HepG2 (cell line): ENCODE measurements around the gene SDK1. TPM values are rescaled to one million over a fixed set of nuclear protein-coding genes. Genes with fewer than 3 reads are reported as not detected.

Experiments
- ATAC-seq: fragments of 200-7000 bp; cut with Tn5 transposase; 3 replicates; pipeline ENCODE4 v1.9.1; 2020; ENCODE audit warnings: mild to moderate bottlenecking, moderate library complexity
- BruUV-seq: library from RNA; stranded (reverse); fragments of 400-500 nt; replicated peaks from 2 replicates; lab custom pipeline; 2021; lab: Mats Ljungman, UMichigan
- CTCF ChIA-PET: fragments of 300-600 bp; formaldehyde crosslinking; extraction: SDS; loops from one replicate; lab custom pipeline; 2021; ENCODE audit warnings: low total read pairs, inconsistent platforms, low intra/inter-chr PET ratio; lab: Yijun Ruan, JAX
- POLR2A ChIA-PET: fragments of 350-600 bp; sonication (Branson Sonifier 250); formaldehyde crosslinking; loops from one replicate; lab custom pipeline; 2020; ENCODE audit warnings: antibody characterized with exemption, inconsistent platforms; lab: Yijun Ruan, JAX
- DNase-seq: peaks from one replicate; pipeline ENCODE4 v3.0.0-alpha.2; 2015; ENCODE audit warnings: low spot score
- FAIRE-seq: peaks from 3 replicates; lab custom pipeline; 2011; peaks lifted over from hg19 to GRCh38; lab: Jason Lieb, UNC
- H2AFZ ChIP-seq: one replicate; pipeline ENCODE4 v1.6.1; 2011; ENCODE audit warnings: low read length, inconsistent platforms
- H3K27ac ChIP-seq: fragments of 300-600 bp; 3 replicates; pipeline ENCODE4 v1.8.0; 2011; ENCODE audit warnings: mixed run types, mild to moderate bottlenecking, mixed read lengths, low read length, inconsistent platforms; ENCODE audit not compliant: insufficient read depth; ENCODE audit errors: extremely low read length
- H3K27me3 ChIP-seq, 2 experiments: fragments of 200-600 bp in 1 of 2; 2 replicates in 1 of 2; 3 replicates in 1 of 2; pipeline versions ENCODE4 v1.6.0 to v1.8.0; 2011; ENCODE audit warnings: low read length in 2 of 2, mild to moderate bottlenecking in 2 of 2, moderate library complexity in 2 of 2, inconsistent platforms in 1 of 2; ENCODE audit not compliant: insufficient read depth in 2 of 2, control insufficient read depth in 1 of 2
- H3K36me3 ChIP-seq, 2 experiments: fragments of 200-600 bp in 1 of 2; replicated peaks in 1 of 2; 2 replicates in 1 of 2; 3 replicates in 1 of 2; pipeline versions ENCODE4 v1.5.1 to v1.8.0; 2011; ENCODE audit warnings: low read length in 2 of 2, inconsistent platforms in 1 of 2; ENCODE audit not compliant: insufficient read depth in 2 of 2, control insufficient read depth in 1 of 2
- H3K4me1 ChIP-seq: 2 replicates; pipeline ENCODE4 v1.5.1; 2012; ENCODE audit warnings: low read length, inconsistent platforms; ENCODE audit not compliant: insufficient read depth
- H3K4me2 ChIP-seq: 2 replicates; pipeline ENCODE4 v1.6.0; 2011; ENCODE audit warnings: low read depth, low read length, inconsistent platforms
- H3K4me3 ChIP-seq, 3 experiments: fragments of 200-600 bp in 1 of 3; sonication (generic), shearing (Covaris generic) in 1 of 3; replicated peaks in 1 of 3; 2 replicates each; pipeline ENCODE4 v1.5.1; 2011 to 2016; ENCODE audit warnings: low read length in 3 of 3, inconsistent platforms in 2 of 3, low read depth in 2 of 3, mild to moderate bottlenecking in 2 of 3, control low read depth in 1 of 3, mixed read lengths in 1 of 3; ENCODE audit not compliant: insufficient read depth in 1 of 3
- H3K79me2 ChIP-seq: one replicate; pipeline ENCODE4 v1.6.1; 2011; ENCODE audit warnings: low read length, inconsistent platforms; ENCODE audit not compliant: insufficient read depth
- H3K9ac ChIP-seq: 2 replicates; pipeline ENCODE4 v1.6.0; 2011; ENCODE audit warnings: mild to moderate bottlenecking, low read depth, low read length, inconsistent platforms; ENCODE audit not compliant: insufficient read depth
- H3K9me3 ChIP-seq: 2 replicates; pipeline ENCODE4 v1.5.1; 2012; ENCODE audit warnings: mild to moderate bottlenecking, low read length
- H4K20me1 ChIP-seq: 2 replicates; pipeline ENCODE4 v1.6.0; 2011; ENCODE audit warnings: inconsistent platforms, mild to moderate bottlenecking, low read length, moderate library complexity; ENCODE audit not compliant: insufficient read depth
- CBX2 ChIP-seq, 2 experiments: fragments of 200-600 bp in 1 of 2; sonication (generic); formaldehyde crosslinking in 1 of 2; IDR thresholded peaks; 2 replicates each; pipeline versions ENCODE4 v1.7.0 to v1.8.1; 2018 to 2022; ENCODE audit warnings: low read depth in 2 of 2, low read length in 1 of 2, mild to moderate bottlenecking in 1 of 2, missing genetic modification reagents in 1 of 2
- CREM ChIP-seq, 2 experiments: sonication (generic) in 1 of 2; formaldehyde crosslinking in 1 of 2; IDR thresholded peaks; 2 replicates each; pipeline versions ENCODE4 v1.4.0 to v1.6.1; 2016 to 2020; ENCODE audit warnings: antibody characterized with exemption in 1 of 2, mild to moderate bottlenecking in 1 of 2, missing genetic modification reagents in 1 of 2
- HMG20B ChIP-seq: conservative IDR thresholded peaks from 2 replicates; pipeline ENCODE4 v1.6.1; 2016; ENCODE audit warnings: missing genetic modification reagents, missing compliant biosample characterization
- JARID2 ChIP-seq: sonication (generic); formaldehyde crosslinking; IDR thresholded peaks from 2 replicates; pipeline ENCODE4 v1.8.1; 2023; ENCODE audit warnings: missing genetic modification reagents, inconsistent platforms; ENCODE audit not compliant: insufficient replicate concordance
- KIAA2018 ChIP-seq: sonication (generic); formaldehyde crosslinking; IDR thresholded peaks from 2 replicates; pipeline ENCODE4 v1.5.0; 2020; ENCODE audit warnings: mild to moderate bottlenecking, missing genetic modification reagents, borderline replicate concordance
- MAFG ChIP-seq: sonication (generic); formaldehyde crosslinking; IDR thresholded peaks from 2 replicates; pipeline ENCODE4 v1.5.1; 2020; ENCODE audit warnings: mild to moderate bottlenecking, missing genetic modification reagents
- MZF1 ChIP-seq: sonication (generic); formaldehyde crosslinking; IDR thresholded peaks from 2 replicates; pipeline ENCODE4 v1.8.1; 2023; ENCODE audit warnings: mild to moderate bottlenecking, missing genetic modification reagents, borderline replicate concordance
- NFKBIZ ChIP-seq: IDR thresholded peaks from 2 replicates; pipeline ENCODE4 v1.6.1; 2018; ENCODE audit warnings: missing genetic modification reagents, missing compliant biosample characterization
- ZC3H4 ChIP-seq: sonication (generic); formaldehyde crosslinking; IDR thresholded peaks from 2 replicates; pipeline ENCODE4 v1.4.0; 2020; ENCODE audit warnings: missing genetic modification reagents, borderline replicate concordance
- ZMYM3 ChIP-seq: sonication (generic); formaldehyde crosslinking; IDR thresholded peaks from 2 replicates; pipeline ENCODE4 v1.5.1; 2020; ENCODE audit warnings: mild to moderate bottlenecking, missing genetic modification reagents
- ZNF264 ChIP-seq: sonication (generic); formaldehyde crosslinking; IDR thresholded peaks from 2 replicates; pipeline ENCODE4 v1.4.0; 2020; ENCODE audit warnings: missing genetic modification reagents
- ZNF292 ChIP-seq: sonication (generic); formaldehyde crosslinking; IDR thresholded peaks from 2 replicates; pipeline ENCODE4 v1.8.1; 2022; ENCODE audit warnings: mild to moderate bottlenecking, low read depth, missing genetic modification reagents, borderline replicate concordance
- ZNF652 ChIP-seq: IDR thresholded peaks from 2 replicates; pipeline ENCODE4 v1.6.1; 2016; ENCODE audit warnings: low read depth, borderline replicate concordance
- ZNF7 ChIP-seq: IDR thresholded peaks from 2 replicates; pipeline ENCODE4 v1.6.1; 2016; ENCODE audit warnings: missing biosample characterization, missing genetic modification reagents
- ZSCAN22 ChIP-seq: sonication (generic); formaldehyde crosslinking; IDR thresholded peaks from 2 replicates; pipeline ENCODE4 v1.4.0; 2020; ENCODE audit warnings: mild to moderate bottlenecking, missing genetic modification reagents
- WGBS: methylation state at CpG from one replicate; pipeline ENCODE4 v1.1.6; 2017; ENCODE audit warnings: low lambda C conversion rate; 5-methylcytosine and 5-hydroxymethylcytosine counted together
- in situ Hi-C: cut with HindIII; loops from 2 replicates; pipeline ENCODE4 v1.10.0; 2017; ENCODE audit warnings: low pct_unique_long_range_greater_than_20kb; ENCODE audit not compliant: extremely low pct_ligation_motif_present
- intact Hi-C: fragments of 100-400 bp; cut with micrococcal nuclease; formaldehyde crosslinking; loops from one replicate; pipeline ENCODE4 v1.10.0; 2022; ENCODE audit not compliant: unreplicated experiment
- polyA plus RNA-seq, 8 experiments: library from polyadenylated mRNA; depleted of rRNA in 3 of 8; stranded (reverse) in 7 of 8; unstranded in 1 of 8; fragments of >200 nt; fragmentation: Illumina TruSeq in 4 of 8; extraction: Trizol in 4 of 8; gene quantifications; 2 replicates each; pipeline versions ENCODE4 v1.2.1 to v1.2.3, GENCODE V29; 2011 to 2016; ENCODE audit warnings: low read depth in 4 of 8, missing spikeins in 1 of 8, mixed read lengths in 1 of 8; ENCODE audit not compliant: insufficient read depth in 1 of 8
- total RNA-seq, 5 experiments: library from RNA; depleted of rRNA; stranded (reverse); fragments of >200 nt; fragmentation: Illumina TruSeq; extraction: Trizol; gene quantifications; 2 replicates each; pipeline ENCODE4 v1.2.3, GENCODE V29; 2016; ENCODE audit warnings: low read depth in 1 of 5
- TF ChIP-seq, protein P1 (sequence below): sonication (generic); formaldehyde crosslinking; conservative IDR thresholded peaks from 2 replicates; pipeline ENCODE4 v1.4.0; 2020; ENCODE audit warnings: missing genetic modification reagents

Gene SDK1
- total and polyA plus RNA-seq, 2 of the 13 experiments (the other 11 are each of a cell fraction or from before 2014, with no cell fraction given), result 0.35 to 2.4 TPM

- no peaks in the 10 kb centered on the region for H4K20me1 ChIP-seq
- H2AFZ ChIP-seq, result no peak overlapping the region
- 91% methylated on average over 6 of the region's 6 CpGs for WGBS
- no peak for FAIRE-seq
- no peak overlapping the region for H3K4me3 ChIP-seq
- ChIA-PET POLR2A (no interaction called here), CTCF (no interaction called here)
- no peak overlapping the region for H3K9ac ChIP-seq
- no peak for ATAC-seq
- H3K9me3 ChIP-seq, result no peaks in the 10 kb centered on the region
- intact Hi-C loops (no loop called here), in situ Hi-C loops (no loop called here)
- DNase-seq, result no peak
- no peak overlapping the region for H3K27ac ChIP-seq
- H3K4me1 ChIP-seq, result no peaks in the 10 kb centered on the region
- no peak overlapping the region for H3K4me2 ChIP-seq
- H3K79me2 ChIP-seq, result no peaks in the 10 kb centered on the region
- 0 out of 5 replicates have a peak, but pooled peaks cover 0 to 2% of the 10 kb centered on the region in 2 experiments for H3K36me3 ChIP-seq
- no peaks in the 10 kb centered on the region for H3K27me3 ChIP-seq
- no TSS peak for BruUV-seq
- TF ChIP-seq MAFG (CRISPR knock-in tag) (no peak), ZNF292 (CRISPR knock-in tag) (no peak), NFKBIZ (CRISPR knock-in tag) (no peak), ZC3H4 (CRISPR knock-in tag) (no peak), HMG20B (CRISPR knock-in tag) (no peak), ZNF652 (CRISPR knock-in tag) (no peak), CREM (IDR thresholded peaks at IDR 0.05) (no peak), CREM (CRISPR knock-in tag; IDR thresholded peaks at IDR 0.05) (no peak), ZNF7 (CRISPR knock-in tag) (no peak), ZNF264 (CRISPR knock-in tag) (no peak), ZSCAN22 (no peak), MZF1 (CRISPR knock-in tag) (no peak), CBX2 (IDR thresholded peaks at IDR 0.05; ENCODE audit: low read depth, low read length) (no peak), CBX2 (CRISPR knock-in tag; IDR thresholded peaks at IDR 0.05; ENCODE audit: low read depth) (no peak), ZMYM3 (CRISPR knock-in tag) (no peak), JARID2 (CRISPR knock-in tag) (no peak), KIAA2018 (CRISPR knock-in tag) (no peak)
- TF ChIP-seq, protein P1, sequence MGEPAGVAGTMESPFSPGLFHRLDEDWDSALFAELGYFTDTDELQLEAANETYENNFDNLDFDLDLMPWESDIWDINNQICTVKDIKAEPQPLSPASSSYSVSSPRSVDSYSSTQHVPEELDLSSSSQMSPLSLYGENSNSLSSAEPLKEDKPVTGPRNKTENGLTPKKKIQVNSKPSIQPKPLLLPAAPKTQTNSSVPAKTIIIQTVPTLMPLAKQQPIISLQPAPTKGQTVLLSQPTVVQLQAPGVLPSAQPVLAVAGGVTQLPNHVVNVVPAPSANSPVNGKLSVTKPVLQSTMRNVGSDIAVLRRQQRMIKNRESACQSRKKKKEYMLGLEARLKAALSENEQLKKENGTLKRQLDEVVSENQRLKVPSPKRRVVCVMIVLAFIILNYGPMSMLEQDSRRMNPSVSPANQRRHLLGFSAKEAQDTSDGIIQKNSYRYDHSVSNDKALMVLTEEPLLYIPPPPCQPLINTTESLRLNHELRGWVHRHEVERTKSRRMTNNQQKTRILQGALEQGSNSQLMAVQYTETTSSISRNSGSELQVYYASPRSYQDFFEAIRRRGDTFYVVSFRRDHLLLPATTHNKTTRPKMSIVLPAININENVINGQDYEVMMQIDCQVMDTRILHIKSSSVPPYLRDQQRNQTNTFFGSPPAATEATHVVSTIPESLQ (CRISPR knock-in tag), result no peak
These were observed 520.4 kb downstream of the SDK1 start for GRCh38 chr7:3821488-3821887.
